Measurements from ENCODE around the gene PARN. TPM values are rescaled to one million over a fixed set of nuclear protein-coding genes. Genes with fewer than 3 reads are reported as not detected.

The PARN gene
- polyA plus RNA-seq, 3 donors from 2014 or later: 36.3 to 60.4 (median 52.9) TPM

GRCh38 chr16:14493791-14494190 is 136.3 kb downstream of the PARN start:
- no peak overlapping the region for H3K4me3 Mint-ChIP-seq
- DNase-seq: no peak
- peak overlapping the region in 1 of 6 donors; percentile 83 for H3K27ac Mint-ChIP-seq
- H3K4me1 Mint-ChIP-seq: peaks cover 56 to 61% of the 10 kb centered on the region in 2 donors
- peaks cover 0 to 4% (median 4%) of the 10 kb centered on the region in 3 donors for H3K36me3 Mint-ChIP-seq
- H3K27me3 Mint-ChIP-seq (ENCODE audit: low read depth in 3 of 3): peaks cover 0 to 3% (median 0%) of the 10 kb centered on the region in 3 donors
- H3K9me3 Mint-ChIP-seq: no peaks in the 10 kb centered on the region

DNA sequence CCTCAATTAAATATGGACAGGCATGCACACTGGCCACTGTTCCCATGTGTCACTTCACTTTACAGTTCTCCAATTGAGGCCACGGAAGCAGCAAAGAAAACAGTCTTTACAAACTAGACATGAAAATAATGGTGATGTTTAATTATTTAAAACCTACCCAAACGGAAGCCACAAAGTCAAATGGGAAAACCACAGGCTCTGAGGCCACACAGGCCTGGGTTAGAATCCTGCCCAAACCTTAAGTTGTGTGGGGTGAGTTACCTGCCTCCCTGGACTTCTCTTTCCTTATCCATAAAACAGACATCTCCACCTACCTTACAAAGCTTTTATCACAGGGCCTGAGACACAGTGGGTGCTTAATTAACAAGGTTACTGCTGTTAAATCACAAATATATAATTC is 137.4 kb downstream of the PARN start:
- H3K36me3 Mint-ChIP-seq: peaks cover 0 to 4% (median 4%) of the 10 kb centered on the region in 3 donors
- no peak for DNase-seq
- peak overlapping the region; percentile 34 to 51 (median 45) for H3K4me3 Mint-ChIP-seq
- H3K4me1 Mint-ChIP-seq: peaks cover 62 to 68% of the 10 kb centered on the region in 2 donors
- H3K27ac Mint-ChIP-seq: peak overlapping the region; percentile 2 to 74 (median 57)
- H3K27me3 Mint-ChIP-seq (ENCODE audit: low read depth in 3 of 3): peaks cover 0 to 3% (median 0%) of the 10 kb centered on the region in 3 donors
- no peaks in the 10 kb centered on the region for H3K9me3 Mint-ChIP-seq

GRCh38 chr16:14491861-14492529 is 138.1 kb downstream of the PARN start:
- DNase-seq: no peak
- Mint-ChIP-seq H3K4me3 (peak overlapping the region in 4 of 5 donors; percentile 34 to 51 (median 46)), H3K27ac (peak overlapping the region; percentile 2 to 74 (median 57)), H3K36me3 (peaks cover 0 to 4% (median 4%) of the 10 kb centered on the region in 3 donors), H3K4me1 (peaks cover 60 to 67% of the 10 kb centered on the region in 2 donors), H3K27me3 (ENCODE audit: low read depth in 3 of 3) (peaks cover 0 to 3% (median 0%) of the 10 kb centered on the region in 3 donors), H3K9me3 (no peaks in the 10 kb centered on the region)

DNA sequence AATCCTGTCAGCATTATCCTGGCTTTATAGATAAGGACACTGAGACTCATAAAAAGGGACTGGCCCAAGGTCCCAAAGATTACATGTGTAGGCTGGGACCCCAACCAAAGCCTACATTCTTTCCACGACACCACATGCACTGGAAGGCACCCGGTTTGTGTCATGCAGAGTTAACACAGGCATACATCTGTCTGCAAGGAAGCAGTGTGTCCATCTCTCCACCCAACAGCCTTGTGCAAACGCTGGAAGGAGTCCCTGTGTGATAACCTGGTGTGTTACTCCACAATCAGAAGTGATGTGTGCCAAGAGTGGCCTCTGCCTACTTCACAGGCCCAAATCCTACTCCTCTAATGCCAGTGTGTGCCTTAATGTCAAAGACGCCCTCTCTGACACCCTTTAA is 139.8 kb downstream of the PARN start:
- H3K27ac Mint-ChIP-seq: no peak overlapping the region
- peaks cover 43 to 50% of the 10 kb centered on the region in 2 donors for H3K4me1 Mint-ChIP-seq
- no peaks in the 10 kb centered on the region for H3K27me3 Mint-ChIP-seq (ENCODE audit: low read depth in 3 of 3)
- H3K9me3 Mint-ChIP-seq: no peaks in the 10 kb centered on the region
- no peak for DNase-seq
- peaks cover 0 to 4% (median 4%) of the 10 kb centered on the region in 3 donors for H3K36me3 Mint-ChIP-seq
- H3K4me3 Mint-ChIP-seq: no peak overlapping the region

DNA sequence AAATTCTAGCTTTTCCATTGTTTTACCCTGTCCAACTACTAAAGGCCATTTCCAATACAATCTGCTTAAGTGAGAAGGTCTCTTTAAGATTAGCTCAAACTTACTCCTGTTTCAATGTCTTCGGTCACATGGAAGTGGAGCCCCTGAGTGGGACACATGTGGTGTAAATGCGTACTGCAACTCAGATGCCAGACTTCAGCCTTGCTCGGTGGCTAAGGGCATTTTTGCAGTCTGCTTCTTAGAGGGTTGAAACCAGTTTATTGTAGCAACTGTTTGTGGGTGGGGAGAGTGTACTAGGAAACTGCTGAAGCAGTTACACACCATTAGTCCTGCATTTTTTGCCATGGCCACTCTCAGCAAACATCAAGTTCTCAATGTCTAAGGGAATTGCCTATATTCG is 140.6 kb downstream of the PARN start:
- Mint-ChIP-seq H3K4me3 (no peak overlapping the region), H3K27ac (peak overlapping the region in 1 of 6 donors; percentile 53), H3K9me3 (no peaks in the 10 kb centered on the region), H3K36me3 (peaks cover 0 to 3% (median 0%) of the 10 kb centered on the region in 3 donors), H3K27me3 (ENCODE audit: low read depth in 3 of 3) (no peaks in the 10 kb centered on the region), H3K4me1 (peaks cover 35 to 42% of the 10 kb centered on the region in 2 donors)
- no peak for DNase-seq

GRCh38 chr16:14487579-14487978 is 142.5 kb downstream of the PARN start:
- no peak for DNase-seq
- Mint-ChIP-seq H3K9me3 (no peaks in the 10 kb centered on the region), H3K4me3 (peak overlapping the region in 1 of 5 donors; percentile 27), H3K4me1 (peaks cover 21 to 26% of the 10 kb centered on the region in 2 donors), H3K27ac (peak overlapping the region in 2 of 6 donors; percentile 14 to 50), H3K36me3 (peaks cover 0 to 5% (median 0%) of the 10 kb centered on the region in 3 donors), H3K27me3 (ENCODE audit: low read depth in 3 of 3) (no peaks in the 10 kb centered on the region)

- no peaks in the 10 kb centered on the region for H3K9me3 Mint-ChIP-seq
- peaks cover 12 to 18% of the 10 kb centered on the region in 2 donors for H3K4me1 Mint-ChIP-seq
- no peak overlapping the region for H3K4me3 Mint-ChIP-seq
- H3K27me3 Mint-ChIP-seq (ENCODE audit: low read depth in 3 of 3): no peaks in the 10 kb centered on the region
- H3K27ac Mint-ChIP-seq: no peak overlapping the region
- DNase-seq: no peak
- H3K36me3 Mint-ChIP-seq: peaks cover 1 to 8% (median 3%) of the 10 kb centered on the region in 3 donors
These were observed 143.3 kb downstream of the PARN start for GRCh38 chr16:14486520-14487303.

- Mint-ChIP-seq H3K27ac (no peak overlapping the region), H3K4me1 (peaks cover 11 to 15% of the 10 kb centered on the region in 2 donors), H3K27me3 (ENCODE audit: low read depth in 3 of 3) (no peaks in the 10 kb centered on the region), H3K9me3 (no peaks in the 10 kb centered on the region), H3K4me3 (no peak overlapping the region), H3K36me3 (peaks cover 6 to 12% (median 9%) of the 10 kb centered on the region in 3 donors)
- DNase-seq: no peak
These were observed 144.1 kb downstream of the PARN start for GRCh38 chr16:14485811-14486519.

DNA sequence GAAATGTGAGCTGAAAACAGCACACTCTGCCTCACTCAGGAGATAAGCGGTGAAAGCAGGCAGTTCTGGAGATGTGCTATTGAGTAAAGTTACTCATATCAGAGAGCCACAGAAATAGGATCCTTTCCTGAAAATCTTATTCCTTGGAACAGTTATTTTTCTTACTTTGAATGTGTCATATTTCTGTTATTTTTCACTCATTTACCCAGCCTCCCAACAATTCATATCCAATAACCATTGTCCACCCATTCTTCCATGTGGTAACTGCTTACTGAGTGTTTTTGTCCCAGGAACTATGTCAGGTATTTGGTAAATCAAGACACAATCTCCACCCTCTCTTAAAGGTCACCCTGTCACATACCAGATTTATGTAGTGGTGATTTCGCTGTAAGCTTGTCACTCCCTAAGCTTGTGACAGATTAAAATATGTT is 144.9 kb downstream of the PARN start:
- no peak for DNase-seq
- H3K27me3 Mint-ChIP-seq (ENCODE audit: low read depth in 3 of 3): peaks cover 0 to 2% (median 0%) of the 10 kb centered on the region in 3 donors
- peaks cover 11 to 13% of the 10 kb centered on the region in 2 donors for H3K4me1 Mint-ChIP-seq
- no peaks in the 10 kb centered on the region for H3K9me3 Mint-ChIP-seq
- H3K27ac Mint-ChIP-seq: no peak overlapping the region
- H3K4me3 Mint-ChIP-seq: no peak overlapping the region
- H3K36me3 Mint-ChIP-seq: peaks cover 8 to 17% (median 14%) of the 10 kb centered on the region in 3 donors

- no peaks in the 10 kb centered on the region for H3K9me3 Mint-ChIP-seq
- H3K27ac Mint-ChIP-seq: no peak overlapping the region
- peaks cover 18 to 28% (median 20%) of the 10 kb centered on the region in 3 donors for H3K36me3 Mint-ChIP-seq
These were observed 146.2 kb downstream of the PARN start for GRCh38 chr16:14483819-14484385.

DNA sequence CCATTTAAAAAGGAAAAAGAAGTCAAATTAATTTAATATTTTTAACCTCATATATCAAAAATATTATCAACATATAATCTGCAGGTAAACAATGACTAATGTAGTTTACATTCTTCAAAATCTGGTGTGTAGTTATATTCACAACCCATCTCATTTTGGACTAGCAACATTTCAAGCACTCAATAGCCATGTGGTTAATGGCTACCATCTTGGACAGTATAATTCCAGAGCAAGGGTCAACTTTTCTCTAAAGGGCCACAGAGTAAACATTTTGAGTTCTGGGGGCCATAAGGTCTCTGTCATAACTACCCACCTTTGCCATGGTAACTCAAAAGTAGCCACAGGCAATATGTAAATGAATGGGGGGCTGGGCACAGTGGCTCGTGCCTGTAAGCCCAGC is 153.9 kb downstream of the PARN start:
- Mint-ChIP-seq H3K4me3 (no peak overlapping the region), H3K36me3 (peaks cover 23 to 38% (median 32%) of the 10 kb centered on the region in 3 donors), H3K27me3 (ENCODE audit: low read depth in 3 of 3) (peaks cover 0 to 2% (median 0%) of the 10 kb centered on the region in 3 donors), H3K27ac (no peak overlapping the region), H3K9me3 (peaks cover 0 to 2% (median 0%) of the 10 kb centered on the region in 6 donors), H3K4me1 (no peaks in the 10 kb centered on the region)
- DNase-seq: no peak

More at GRCh38 chr16:14483819-14484385, 146.2 kb downstream of the PARN start:
- no peak overlapping the region for H3K4me3 Mint-ChIP-seq
- peaks cover 11 to 12% of the 10 kb centered on the region in 2 donors for H3K4me1 Mint-ChIP-seq
- no peak for DNase-seq
- peaks cover 0 to 2% (median 0%) of the 10 kb centered on the region in 3 donors for H3K27me3 Mint-ChIP-seq (ENCODE audit: low read depth in 3 of 3)

DNA sequence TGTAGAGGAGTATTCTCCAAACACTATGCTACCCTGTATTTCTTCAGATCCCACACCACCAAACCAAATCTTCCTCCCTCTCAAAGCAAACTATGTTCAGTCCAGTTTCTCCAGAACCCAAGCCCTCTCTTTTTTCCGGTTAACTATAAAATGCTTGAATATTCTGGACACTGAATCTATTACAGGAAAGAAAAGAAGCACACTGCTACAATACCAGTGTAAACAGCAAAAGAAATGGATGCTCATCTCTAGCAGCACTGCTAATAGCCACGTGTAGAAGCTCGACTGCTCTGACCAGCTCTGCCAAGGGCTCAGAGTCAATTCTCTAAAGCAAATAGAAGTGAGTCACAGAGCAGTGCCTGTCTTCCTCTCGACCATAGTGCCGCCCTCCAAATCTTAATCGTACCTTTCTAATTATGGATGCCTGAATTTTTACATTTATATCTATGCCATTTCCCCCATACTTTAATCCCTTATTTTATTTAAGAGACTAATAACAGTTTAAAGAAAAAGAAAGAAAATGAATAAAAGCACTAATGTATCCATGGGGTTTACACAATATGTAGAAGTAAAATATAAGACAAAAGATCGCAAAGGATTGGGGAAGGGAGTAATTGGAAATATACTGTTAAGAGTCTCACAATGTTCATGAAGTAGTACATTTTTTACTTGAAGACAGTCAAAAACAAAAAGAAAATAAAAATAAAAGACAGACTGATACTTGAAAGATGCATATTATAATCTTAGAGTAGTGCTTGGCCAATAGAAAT is 154.5 kb downstream of the PARN start:
- Mint-ChIP-seq H3K36me3 (peaks cover 20 to 37% (median 32%) of the 10 kb centered on the region in 3 donors), H3K9me3 (peaks cover 0 to 2% (median 0%) of the 10 kb centered on the region in 6 donors), H3K4me3 (no peak overlapping the region), H3K27ac (no peak overlapping the region), H3K27me3 (ENCODE audit: low read depth in 3 of 3) (peaks cover 0 to 5% (median 0%) of the 10 kb centered on the region in 3 donors), H3K4me1 (no peaks in the 10 kb centered on the region)
- no peak for DNase-seq

Data from immature natural killer cell (primary cell).